GM12878 (cell line): ENCODE measurements around the gene EBPL. TPM values are rescaled to one million over a fixed set of nuclear protein-coding genes. Genes with fewer than 3 reads are reported as not detected.

ENCODE experiments used
- ATAC-seq: fragments of 200-7000 bp; cut with Tn5 transposase; 3 replicates; pipeline ENCODE4 v1.9.1; 2020; ENCODE audit warnings: mild to moderate bottlenecking, moderate library complexity
- BruUV-seq: library from RNA; stranded (reverse); fragments of 400-500 nt; replicated peaks from 2 replicates; lab custom pipeline; 2021; lab: Mats Ljungman, UMichigan
- CTCF ChIA-PET: fragments of 300-600 bp; sonication (Branson Sonifier 250); formaldehyde crosslinking; extraction: SDS; loops from one replicate; lab custom pipeline; 2021; ENCODE audit warnings: inconsistent platforms; lab: Yijun Ruan, JAX
- POLR2A ChIA-PET: fragments of 350-600 bp; formaldehyde crosslinking; extraction: SDS; loops from one replicate; lab custom pipeline; 2021; ENCODE audit warnings: inconsistent platforms; lab: Charles Lee
- RAD21 ChIA-PET: fragments of 300-600 bp; sonication (Branson Sonifier 250); formaldehyde crosslinking; loops from one replicate; lab custom pipeline; 2023; ENCODE audit warnings: antibody characterized with exemption; ENCODE audit not compliant: unreplicated experiment; lab: Charles Lee
- SMC1A ChIA-PET: fragments of 300-600 bp; sonication (Branson Sonifier 250); formaldehyde crosslinking; loops from one replicate; lab custom pipeline; 2023; ENCODE audit not compliant: unreplicated experiment, uncharacterized antibody; lab: Charles Lee
- DNase-seq: peaks from one replicate; pipeline ENCODE4 v3.0.0-alpha.2; 2011; ENCODE audit warnings: low read depth, low spot score
- FAIRE-seq: peaks from 3 replicates; lab custom pipeline; 2011; peaks lifted over from hg19 to GRCh38; lab: Jason Lieb, UNC
- H2AFZ ChIP-seq: 2 replicates; pipeline ENCODE4 v1.6.0; 2011; ENCODE audit warnings: low read depth, low read length, control low read depth; ENCODE audit not compliant: control insufficient read depth
- H3K27ac ChIP-seq: 2 replicates; pipeline ENCODE4 v1.5.1; 2011; ENCODE audit warnings: control low read depth; ENCODE audit not compliant: control insufficient read depth, insufficient read depth
- H3K27me3 ChIP-seq, 2 experiments: replicated peaks in 1 of 2; 2 replicates each; pipeline versions ENCODE4 v1.6.0 to v1.6.1; 2011; ENCODE audit warnings: low read length in 1 of 2; ENCODE audit not compliant: control insufficient read depth in 2 of 2, insufficient read depth in 2 of 2
- H3K36me3 ChIP-seq, 2 experiments: 2 replicates each; pipeline ENCODE4 v1.5.1; 2011; ENCODE audit warnings: low read length in 1 of 2; ENCODE audit not compliant: control insufficient read depth in 2 of 2, insufficient read depth in 2 of 2
- H3K4me1 ChIP-seq: 2 replicates; pipeline ENCODE4 v1.6.1; 2011; ENCODE audit warnings: mild to moderate bottlenecking, low read length, moderate library complexity, mixed read lengths; ENCODE audit not compliant: control insufficient read depth, insufficient read depth
- H3K4me2 ChIP-seq: 2 replicates; pipeline ENCODE4 v1.6.0; 2011; ENCODE audit warnings: control low read depth; ENCODE audit not compliant: control insufficient read depth, insufficient read depth
- H3K4me3 ChIP-seq: fragments of 200-600 bp; sonication (generic); 2 replicates; pipeline ENCODE4 v1.5.1; 2016
- H3K79me2 ChIP-seq: 2 replicates; pipeline ENCODE4 v1.6.0; 2011; ENCODE audit warnings: low read length; ENCODE audit not compliant: control insufficient read depth, insufficient read depth
- H3K9ac ChIP-seq: 2 replicates; pipeline ENCODE4 v1.8.0; 2011; ENCODE audit warnings: low read length, control low read depth, mixed read lengths; ENCODE audit not compliant: control insufficient read depth, insufficient read depth
- H3K9me3 ChIP-seq: replicated peaks from 3 replicates; pipeline ENCODE4 v1.5.1; 2011; ENCODE audit warnings: mild to moderate bottlenecking, low read length; ENCODE audit not compliant: control insufficient read depth, insufficient read depth
- H4K20me1 ChIP-seq: 2 replicates; pipeline ENCODE4 v1.6.0; 2011; ENCODE audit not compliant: control insufficient read depth, insufficient read depth
- CHD1 ChIP-seq: IDR thresholded peaks from 2 replicates; pipeline ENCODE4 v1.6.1; 2012; ENCODE audit warnings: low read depth, low read length, improper control_type of control experiment
- FOXK2 ChIP-seq: fragments of 450-650 bp; IDR thresholded peaks from 2 replicates; pipeline ENCODE4 v1.6.1; 2017; ENCODE audit warnings: mild to moderate bottlenecking, moderate library complexity
- IKZF2 ChIP-seq, 2 experiments: fragments of 450-650 bp; IDR thresholded peaks; 2 replicates each; pipeline ENCODE4 v1.6.1; 2017; ENCODE audit warnings: mild to moderate bottlenecking in 2 of 2, moderate library complexity in 2 of 2
- IRF4 ChIP-seq: IDR thresholded peaks from 2 replicates; pipeline ENCODE4 v1.6.1; 2011; ENCODE audit warnings: low read depth, low read length
- KDM1A ChIP-seq: fragments of 200-600 bp; sonication (generic); IDR thresholded peaks from 2 replicates; pipeline ENCODE4 v1.6.1; 2016; ENCODE audit warnings: borderline replicate concordance
- MEF2A ChIP-seq: IDR thresholded peaks from 2 replicates; pipeline ENCODE4 v1.6.1; 2011; ENCODE audit warnings: low read depth, mild to moderate bottlenecking, low read length, moderate library complexity; ENCODE audit not compliant: insufficient read depth
- MEF2B ChIP-seq: fragments of 450-650 bp; IDR thresholded peaks from 2 replicates; pipeline ENCODE4 v1.6.1; 2018; ENCODE audit warnings: mild to moderate bottlenecking, moderate library complexity; ENCODE audit not compliant: partially characterized antibody, poor library complexity, severe bottlenecking
- NFYA ChIP-seq: IDR thresholded peaks from 2 replicates; pipeline ENCODE4 v1.6.1; 2011; ENCODE audit warnings: low read depth, mild to moderate bottlenecking, low read length, improper control_type of control experiment, borderline replicate concordance
- POLR2A ChIP-seq: IDR thresholded peaks from 2 replicates; pipeline ENCODE4 v1.6.1; 2011; ENCODE audit warnings: low read depth, mild to moderate bottlenecking, low read length
- RUNX3 ChIP-seq: IDR thresholded peaks from 2 replicates; pipeline ENCODE4 v1.6.1; 2012; ENCODE audit warnings: low read length, inconsistent platforms
- SMAD1 ChIP-seq: fragments of 450-650 bp; IDR thresholded peaks from 2 replicates; pipeline ENCODE4 v1.6.1; 2018; ENCODE audit warnings: mild to moderate bottlenecking, low read depth; ENCODE audit not compliant: partially characterized antibody
- SPI1 ChIP-seq: IDR thresholded peaks from 2 replicates; pipeline ENCODE4 v1.6.1; 2011; ENCODE audit warnings: low read depth, mild to moderate bottlenecking, low read length, moderate library complexity, borderline replicate concordance; ENCODE audit not compliant: insufficient read depth
- STAT3 ChIP-seq: IDR thresholded peaks from 2 replicates; pipeline ENCODE4 v1.6.1; 2011; ENCODE audit warnings: low read depth, low read length, improper control_type of control experiment
- TBL1XR1 ChIP-seq: IDR thresholded peaks from 2 replicates; pipeline ENCODE4 v1.6.1; 2012; ENCODE audit warnings: low read depth, low read length, improper control_type of control experiment
- YY1 ChIP-seq: IDR thresholded peaks from 2 replicates; pipeline ENCODE4 v1.6.1; 2011; ENCODE audit warnings: low read depth, mild to moderate bottlenecking, low read length
- ZNF24 ChIP-seq: fragments of 450-650 bp; IDR thresholded peaks from 2 replicates; pipeline ENCODE4 v1.6.1; 2017; ENCODE audit warnings: antibody characterized with exemption, mild to moderate bottlenecking
- WGBS: methylation state at CpG from one replicate; pipeline ENCODE4 v1.1.6; 2016; ENCODE audit warnings: low lambda C conversion rate; ENCODE audit not compliant: insufficient replicate concordance, insufficient coverage; ENCODE audit errors: missing lambda C conversion rate; 5-methylcytosine and 5-hydroxymethylcytosine counted together
- in situ Hi-C: fragments of 300-500 bp; cut with MboI; formaldehyde crosslinking; loops from 9 replicates; pipeline ENCODE4 v1.14.3; 2018; ENCODE audit warnings: mixed read lengths
- intact Hi-C: fragments of 100-400 bp; cut with micrococcal nuclease; formaldehyde crosslinking; loops from one replicate; pipeline ENCODE4 v1.14.2; 2022; ENCODE audit not compliant: unreplicated experiment
- polyA plus RNA-seq, 11 experiments: library from polyadenylated mRNA; depleted of rRNA in 4 of 11; unstranded in 6 of 11; stranded (reverse) in 5 of 11; fragments of >200 nt; fragmentation: Nextera tagmentation in 4 of 11; fragmentation: Illumina TruSeq in 1 of 11; extraction: Ambion mirVana in 4 of 11; extraction: Trizol in 1 of 11; gene quantifications; 1 replicate in 1 of 11; 2 replicates in 10 of 11; pipeline versions ENCODE4 v1.2.1 to v1.2.3, GENCODE V29; 2011 to 2016; ENCODE audit warnings: inconsistent platforms in 2 of 11, missing spikeins in 2 of 11, low read depth in 1 of 11
- total RNA-seq, 4 experiments: library from RNA; depleted of rRNA in 3 of 4; stranded (reverse); fragments of >200 nt in 3 of 4; fragmentation: Illumina TruSeq in 1 of 4; extraction: Trizol in 1 of 4; gene quantifications; 2 replicates each; pipeline versions ENCODE4 v1.2.1 to v1.2.3, GENCODE V29; 2013 to 2021
- TF ChIP-seq, protein P1 (sequence below): fragments of 450-650 bp; IDR thresholded peaks from 2 replicates; pipeline ENCODE4 v1.6.1; 2018; ENCODE audit warnings: borderline replicate concordance, mild to moderate bottlenecking; ENCODE audit not compliant: partially characterized antibody
- TF ChIP-seq, protein P2 (sequence below): fragments of 450-650 bp; IDR thresholded peaks from 2 replicates; pipeline ENCODE4 v1.6.1; 2017; ENCODE audit warnings: mild to moderate bottlenecking
- TF ChIP-seq, protein P3 (sequence below): fragments of 150-350 bp; IDR thresholded peaks from 2 replicates; pipeline ENCODE4 v1.6.1; 2014; ENCODE audit warnings: mild to moderate bottlenecking, low read depth, low read length

EBPL gene
- total and polyA plus RNA-seq, 10 of the 15 experiments (the other 5 are each of a cell fraction or from before 2014, with no cell fraction given): 6.2 to 72.8 (median 43.5) TPM

DNA sequence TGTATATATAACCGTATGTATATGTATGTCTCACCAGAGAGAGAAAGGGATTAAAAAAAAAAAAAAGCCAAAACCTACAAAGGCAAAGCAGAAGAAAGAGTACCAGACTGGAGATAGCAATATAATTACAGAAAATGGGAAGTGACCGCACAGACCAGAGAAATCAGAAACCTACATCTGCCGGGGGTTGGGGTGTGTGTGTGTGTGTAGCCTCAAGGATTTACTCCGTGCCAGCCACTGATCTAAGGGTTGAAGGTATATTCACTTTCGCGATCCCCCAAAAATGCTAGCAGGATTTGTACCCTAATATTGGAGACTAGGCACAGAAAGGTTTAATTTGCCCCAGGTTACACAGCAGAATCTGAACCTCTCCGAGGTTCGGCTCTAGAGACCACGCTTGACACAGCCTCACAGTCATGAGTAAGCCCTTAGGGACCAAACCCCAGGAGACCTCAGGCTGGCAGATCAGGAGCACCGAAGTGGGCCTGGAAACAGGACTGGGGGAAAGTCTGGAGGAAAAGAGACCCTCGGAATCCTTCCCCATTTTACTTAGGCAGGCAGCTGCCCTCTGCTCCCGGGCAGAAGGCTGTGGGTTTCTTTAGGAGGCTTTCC, 48.1 kb downstream of the EBPL start:
- ChIA-PET RAD21 (interaction anchor here (1.1 kb wide), 1 partner anchor 40 kb away, joined by 3 read pairs; no protein-coding TSS in a partner anchor), SMC1A (no interaction called here), CTCF (no interaction called here), POLR2A (no interaction called here)
- 13% methylated on average over 12 of the region's 12 CpGs for WGBS
- in situ Hi-C loops: no loop called here
- FAIRE-seq: no peak
- no peak for DNase-seq
- no peaks in the 10 kb centered on the region for H3K9me3 ChIP-seq
- no peaks in the 10 kb centered on the region for H4K20me1 ChIP-seq
- H3K4me3 ChIP-seq: no peak overlapping the region
- intact Hi-C loops: no loop called here
- peak overlapping the region; percentile 38; the same call in 1 of the 2 replicates for H3K4me2 ChIP-seq
- peaks cover 7% of the 10 kb centered on the region; the same call in 1 of the 2 replicates for H3K4me1 ChIP-seq
- no peak overlapping the region for H3K27ac ChIP-seq
- H3K79me2 ChIP-seq: no peaks in the 10 kb centered on the region
- no peaks in the 10 kb centered on the region for H3K27me3 ChIP-seq
- H3K36me3 ChIP-seq: no peaks in the 10 kb centered on the region
- peak; percentile 73 for ATAC-seq
- H2AFZ ChIP-seq: peak overlapping the region; percentile 54
- no peak overlapping the region for H3K9ac ChIP-seq
- BruUV-seq: no TSS peak
- TF ChIP-seq MEF2B (peak; percentile 86), SMAD1 (no peak), CHD1 (no peak), NFYA (no peak), RUNX3 (peak; percentile 16; the same call in 1 of the 2 replicates), STAT3 (no peak), POLR2A (no peak), IRF4 (no peak), TBL1XR1 (no peak), MEF2A (no peak), KDM1A (no peak), YY1 (no peak), FOXK2 (no peak), ZNF24 (no peak), SPI1 (0 out of 2 replicates have a peak, but pooled peaks have one; percentile 36), IKZF2 (IDR thresholded peaks at IDR 0.05) (no peak)
- TF ChIP-seq, protein P1, sequence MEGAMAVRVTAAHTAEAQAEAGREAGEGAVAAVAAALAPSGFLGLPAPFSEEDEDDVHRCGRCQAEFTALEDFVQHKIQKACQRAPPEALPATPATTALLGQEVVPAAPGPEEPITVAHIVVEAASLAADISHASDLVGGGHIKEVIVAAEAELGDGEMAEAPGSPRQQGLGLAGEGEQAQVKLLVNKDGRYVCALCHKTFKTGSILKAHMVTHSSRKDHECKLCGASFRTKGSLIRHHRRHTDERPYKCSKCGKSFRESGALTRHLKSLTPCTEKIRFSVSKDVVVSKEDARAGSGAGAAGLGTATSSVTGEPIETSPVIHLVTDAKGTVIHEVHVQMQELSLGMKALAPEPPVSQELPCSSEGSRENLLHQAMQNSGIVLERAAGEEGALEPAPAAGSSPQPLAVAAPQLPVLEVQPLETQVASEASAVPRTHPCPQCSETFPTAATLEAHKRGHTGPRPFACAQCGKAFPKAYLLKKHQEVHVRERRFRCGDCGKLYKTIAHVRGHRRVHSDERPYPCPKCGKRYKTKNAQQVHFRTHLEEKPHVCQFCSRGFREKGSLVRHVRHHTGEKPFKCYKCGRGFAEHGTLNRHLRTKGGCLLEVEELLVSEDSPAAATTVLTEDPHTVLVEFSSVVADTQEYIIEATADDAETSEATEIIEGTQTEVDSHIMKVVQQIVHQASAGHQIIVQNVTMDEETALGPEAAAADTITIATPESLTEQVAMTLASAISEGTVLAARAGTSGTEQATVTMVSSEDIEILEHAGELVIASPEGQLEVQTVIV: no peak
- TF ChIP-seq, protein P2, sequence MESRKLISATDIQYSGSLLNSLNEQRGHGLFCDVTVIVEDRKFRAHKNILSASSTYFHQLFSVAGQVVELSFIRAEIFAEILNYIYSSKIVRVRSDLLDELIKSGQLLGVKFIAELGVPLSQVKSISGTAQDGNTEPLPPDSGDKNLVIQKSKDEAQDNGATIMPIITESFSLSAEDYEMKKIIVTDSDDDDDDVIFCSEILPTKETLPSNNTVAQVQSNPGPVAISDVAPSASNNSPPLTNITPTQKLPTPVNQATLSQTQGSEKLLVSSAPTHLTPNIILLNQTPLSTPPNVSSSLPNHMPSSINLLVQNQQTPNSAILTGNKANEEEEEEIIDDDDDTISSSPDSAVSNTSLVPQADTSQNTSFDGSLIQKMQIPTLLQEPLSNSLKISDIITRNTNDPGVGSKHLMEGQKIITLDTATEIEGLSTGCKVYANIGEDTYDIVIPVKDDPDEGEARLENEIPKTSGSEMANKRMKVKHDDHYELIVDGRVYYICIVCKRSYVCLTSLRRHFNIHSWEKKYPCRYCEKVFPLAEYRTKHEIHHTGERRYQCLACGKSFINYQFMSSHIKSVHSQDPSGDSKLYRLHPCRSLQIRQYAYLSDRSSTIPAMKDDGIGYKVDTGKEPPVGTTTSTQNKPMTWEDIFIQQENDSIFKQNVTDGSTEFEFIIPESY: no peak
- TF ChIP-seq, protein P3, sequence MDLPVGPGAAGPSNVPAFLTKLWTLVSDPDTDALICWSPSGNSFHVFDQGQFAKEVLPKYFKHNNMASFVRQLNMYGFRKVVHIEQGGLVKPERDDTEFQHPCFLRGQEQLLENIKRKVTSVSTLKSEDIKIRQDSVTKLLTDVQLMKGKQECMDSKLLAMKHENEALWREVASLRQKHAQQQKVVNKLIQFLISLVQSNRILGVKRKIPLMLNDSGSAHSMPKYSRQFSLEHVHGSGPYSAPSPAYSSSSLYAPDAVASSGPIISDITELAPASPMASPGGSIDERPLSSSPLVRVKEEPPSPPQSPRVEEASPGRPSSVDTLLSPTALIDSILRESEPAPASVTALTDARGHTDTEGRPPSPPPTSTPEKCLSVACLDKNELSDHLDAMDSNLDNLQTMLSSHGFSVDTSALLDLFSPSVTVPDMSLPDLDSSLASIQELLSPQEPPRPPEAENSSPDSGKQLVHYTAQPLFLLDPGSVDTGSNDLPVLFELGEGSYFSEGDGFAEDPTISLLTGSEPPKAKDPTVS: no peak
